ENCODE data around the gene NANOS3. TPM values are rescaled to one million over a fixed set of nuclear protein-coding genes. Genes with fewer than 3 reads are reported as not detected.

Gene NANOS3
- total RNA-seq, 1 donor from 2014 or later = not detected

DNA sequence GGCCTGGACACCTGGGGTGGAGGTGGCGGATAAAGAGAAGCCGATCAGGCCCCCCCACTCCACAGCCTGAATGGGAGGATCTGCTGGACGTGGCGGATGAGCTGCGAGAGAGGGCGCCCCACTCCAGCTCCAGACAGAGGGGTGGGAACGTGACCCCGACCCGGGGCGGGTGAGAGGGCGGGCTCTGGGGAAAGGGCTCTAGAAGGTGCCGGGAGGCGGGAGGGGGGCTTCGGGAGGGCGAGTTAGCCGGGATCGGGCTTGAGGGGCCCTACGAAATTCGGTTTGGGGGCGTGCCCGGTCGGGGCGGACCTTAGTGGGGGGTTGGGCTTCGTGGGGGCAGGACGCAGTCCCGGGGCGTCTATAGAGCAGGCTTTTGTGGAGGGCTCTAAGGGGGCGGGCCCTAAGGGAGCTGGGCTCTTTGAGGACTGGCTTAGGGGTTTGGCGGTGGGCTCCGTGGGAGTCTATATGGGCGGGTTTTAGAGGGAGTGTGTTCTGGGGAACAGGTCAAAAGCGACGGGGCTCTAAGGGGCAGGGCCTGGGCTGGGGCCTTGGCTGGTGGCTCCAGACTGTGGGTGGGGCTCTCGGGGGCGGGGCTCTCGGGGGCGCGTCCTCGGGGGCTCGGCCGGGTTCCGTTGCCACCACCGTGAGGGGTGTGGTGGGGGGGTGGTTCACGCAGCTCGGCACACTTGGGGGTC is 4.1 kb upstream of the NANOS3 start:
- DNase-seq = no peak
- Mint-ChIP-seq H3K4me1 (ENCODE audit: low read depth, unreplicated experiment) (peaks cover 4% of the 10 kb centered on the region), H3K4me3 (ENCODE audit: unreplicated experiment) (no peak overlapping the region), H3K27ac (ENCODE audit: unreplicated experiment) (no peak overlapping the region), H3K27me3 (ENCODE audit: unreplicated experiment) (peaks cover 24% of the 10 kb centered on the region), H3K9me3 (ENCODE audit: unreplicated experiment) (peaks cover 3% of the 10 kb centered on the region), H3K36me3 (ENCODE audit: unreplicated experiment) (no peaks in the 10 kb centered on the region)
- TF ChIP-seq CTCF (IDR thresholded peaks at IDR 0.05; ENCODE audit: partially characterized antibody, unreplicated experiment) = no peak

GRCh38 chr19:13873834-13874515 is 3.0 kb upstream of the NANOS3 start:
- H3K27ac Mint-ChIP-seq (ENCODE audit: unreplicated experiment) = no peak overlapping the region
- no peak for DNase-seq
- TF ChIP-seq CTCF (IDR thresholded peaks at IDR 0.05; ENCODE audit: partially characterized antibody, unreplicated experiment) = no peak
- no peaks in the 10 kb centered on the region for H3K36me3 Mint-ChIP-seq (ENCODE audit: unreplicated experiment)
- no peak overlapping the region for H3K4me3 Mint-ChIP-seq (ENCODE audit: unreplicated experiment)
- H3K27me3 Mint-ChIP-seq (ENCODE audit: unreplicated experiment) = peaks cover 21% of the 10 kb centered on the region
- peaks cover 3% of the 10 kb centered on the region for H3K9me3 Mint-ChIP-seq (ENCODE audit: unreplicated experiment)
- H3K4me1 Mint-ChIP-seq (ENCODE audit: low read depth, unreplicated experiment) = peaks cover 4% of the 10 kb centered on the region

DNA sequence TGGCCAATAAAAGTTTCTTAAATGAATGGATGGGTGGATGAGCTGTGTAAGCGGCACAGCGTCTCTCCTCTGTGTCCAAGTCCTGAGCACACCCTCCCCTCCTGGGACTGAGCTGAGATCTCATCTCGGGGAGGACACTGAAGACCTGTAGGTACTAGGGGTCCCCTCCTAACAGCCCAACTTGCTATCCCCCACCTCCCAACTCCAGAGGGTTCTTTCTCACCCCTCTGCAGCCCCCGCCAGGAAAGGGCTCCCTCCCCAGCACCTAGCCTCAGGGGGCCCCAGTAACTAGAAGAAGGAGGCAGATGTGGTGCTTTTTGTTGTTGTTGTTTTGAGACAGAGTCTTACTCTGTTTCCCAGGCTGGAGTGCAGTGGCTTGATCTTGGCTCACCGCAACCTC is 1.1 kb upstream of the NANOS3 start:
- peaks cover 6% of the 10 kb centered on the region for H3K9me3 Mint-ChIP-seq (ENCODE audit: unreplicated experiment)
- DNase-seq = no peak
- H3K27ac Mint-ChIP-seq (ENCODE audit: unreplicated experiment) = no peak overlapping the region
- peaks cover 8% of the 10 kb centered on the region for H3K4me1 Mint-ChIP-seq (ENCODE audit: low read depth, unreplicated experiment)
- no peak for TF ChIP-seq CTCF (IDR thresholded peaks at IDR 0.05; ENCODE audit: partially characterized antibody, unreplicated experiment)
- no peaks in the 10 kb centered on the region for H3K36me3 Mint-ChIP-seq (ENCODE audit: unreplicated experiment)
- H3K4me3 Mint-ChIP-seq (ENCODE audit: unreplicated experiment) = no peak overlapping the region
- H3K27me3 Mint-ChIP-seq (ENCODE audit: unreplicated experiment) = peaks cover 13% of the 10 kb centered on the region

DNA sequence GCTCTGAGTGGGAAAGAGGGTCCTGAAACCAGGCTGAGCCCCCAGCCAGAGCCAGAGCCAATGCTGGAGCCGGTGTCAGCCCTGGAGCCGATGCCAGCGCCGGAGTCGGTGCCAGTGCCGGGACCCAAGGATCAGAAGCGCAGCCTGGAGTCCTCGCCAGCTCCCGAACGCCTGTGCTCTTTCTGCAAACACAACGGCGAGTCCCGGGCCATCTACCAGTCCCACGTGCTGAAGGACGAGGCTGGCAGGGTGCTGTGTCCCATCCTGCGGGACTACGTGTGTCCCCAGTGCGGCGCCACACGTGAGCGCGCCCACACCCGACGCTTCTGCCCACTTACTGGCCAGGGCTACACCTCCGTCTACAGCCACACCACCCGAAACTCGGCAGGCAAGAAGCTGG is 369 bp downstream of the NANOS3 start:
- Mint-ChIP-seq H3K9me3 (ENCODE audit: unreplicated experiment) (peaks cover 2% of the 10 kb centered on the region), H3K36me3 (ENCODE audit: unreplicated experiment) (no peaks in the 10 kb centered on the region), H3K27ac (ENCODE audit: unreplicated experiment) (no peak overlapping the region), H3K27me3 (ENCODE audit: unreplicated experiment) (peaks cover 9% of the 10 kb centered on the region), H3K4me3 (ENCODE audit: unreplicated experiment) (no peak overlapping the region), H3K4me1 (ENCODE audit: low read depth, unreplicated experiment) (peaks cover 6% of the 10 kb centered on the region)
- TF ChIP-seq CTCF (IDR thresholded peaks at IDR 0.05; ENCODE audit: partially characterized antibody, unreplicated experiment) = no peak
- no peak for DNase-seq

Data from glutamatergic neuron (in vitro differentiated cells).